GM13976 (cell line): ENCODE data around the gene IFITM10.

ENCODE experiments used
- DNase-seq: peaks from one replicate; pipeline ENCODE4 v3.0.0; 2012; ENCODE audit warnings: low spot score
- CTCF ChIP-seq: IDR thresholded peaks from 2 replicates; pipeline ENCODE4 v1.5.1; 2012; ENCODE audit warnings: borderline replicate concordance, mild to moderate bottlenecking; ENCODE audit not compliant: insufficient read depth; ENCODE audit errors: extremely low read depth, missing control alignments, control extremely low read depth
- in situ Hi-C: fragments of 300-500 bp; cut with MboI; formaldehyde crosslinking; loops from one replicate; pipeline ENCODE4 v1.12.0; 2022; ENCODE audit warnings: low sequenced_read_pairs, mixed read lengths, inconsistent platforms; ENCODE audit not compliant: unreplicated experiment

Gene IFITM10

GRCh38 chr11:1786466-1786865 lies 36.1 kb upstream of the IFITM10 start:
- no peak for DNase-seq
- in situ Hi-C loops = no loop called here
- no peak for TF ChIP-seq CTCF

DNA sequence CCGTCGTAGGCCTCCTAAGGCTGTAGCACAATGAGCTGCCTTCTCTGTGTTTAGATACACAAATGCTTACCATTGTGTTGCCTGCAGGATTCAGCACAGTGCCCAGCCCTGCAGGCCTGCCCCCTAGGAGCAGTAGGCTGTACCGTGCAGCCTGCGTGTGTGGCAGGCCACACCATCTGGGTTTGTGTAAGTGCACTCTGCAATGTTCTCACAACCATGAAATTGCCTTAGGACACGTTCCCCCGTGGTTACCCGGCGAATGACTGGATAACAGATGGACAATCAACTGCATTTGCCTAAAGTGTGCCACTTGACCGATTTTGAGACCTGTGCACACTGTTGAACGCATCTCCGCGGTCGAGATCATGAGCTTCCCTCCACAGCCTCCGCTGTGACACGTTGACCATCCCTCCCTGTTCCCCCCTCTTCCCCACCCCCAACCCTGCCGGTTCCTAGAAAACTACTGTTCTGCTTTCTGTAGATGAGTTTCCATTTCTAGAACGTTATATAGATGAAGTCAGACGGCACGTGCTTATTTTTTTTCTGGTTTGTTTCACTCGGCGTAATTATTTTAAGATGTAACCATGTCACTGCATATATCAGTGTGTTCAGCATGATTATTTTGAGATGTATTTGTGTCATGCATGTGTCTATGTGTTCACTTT lies 35.5 kb upstream of the IFITM10 start:
- no peak for DNase-seq
- in situ Hi-C loops = no loop called here
- TF ChIP-seq CTCF = no peak

GRCh38 chr11:1784761-1785650 lies 34.6 kb upstream of the IFITM10 start:
- no peak for DNase-seq
- TF ChIP-seq CTCF = no peak
- in situ Hi-C loops = no loop called here

- no peak for DNase-seq
- in situ Hi-C loops = no loop called here
- TF ChIP-seq CTCF = no peak
Measured at GRCh38 chr11:1783725-1784529, 33.5 kb upstream of the IFITM10 start.

DNA sequence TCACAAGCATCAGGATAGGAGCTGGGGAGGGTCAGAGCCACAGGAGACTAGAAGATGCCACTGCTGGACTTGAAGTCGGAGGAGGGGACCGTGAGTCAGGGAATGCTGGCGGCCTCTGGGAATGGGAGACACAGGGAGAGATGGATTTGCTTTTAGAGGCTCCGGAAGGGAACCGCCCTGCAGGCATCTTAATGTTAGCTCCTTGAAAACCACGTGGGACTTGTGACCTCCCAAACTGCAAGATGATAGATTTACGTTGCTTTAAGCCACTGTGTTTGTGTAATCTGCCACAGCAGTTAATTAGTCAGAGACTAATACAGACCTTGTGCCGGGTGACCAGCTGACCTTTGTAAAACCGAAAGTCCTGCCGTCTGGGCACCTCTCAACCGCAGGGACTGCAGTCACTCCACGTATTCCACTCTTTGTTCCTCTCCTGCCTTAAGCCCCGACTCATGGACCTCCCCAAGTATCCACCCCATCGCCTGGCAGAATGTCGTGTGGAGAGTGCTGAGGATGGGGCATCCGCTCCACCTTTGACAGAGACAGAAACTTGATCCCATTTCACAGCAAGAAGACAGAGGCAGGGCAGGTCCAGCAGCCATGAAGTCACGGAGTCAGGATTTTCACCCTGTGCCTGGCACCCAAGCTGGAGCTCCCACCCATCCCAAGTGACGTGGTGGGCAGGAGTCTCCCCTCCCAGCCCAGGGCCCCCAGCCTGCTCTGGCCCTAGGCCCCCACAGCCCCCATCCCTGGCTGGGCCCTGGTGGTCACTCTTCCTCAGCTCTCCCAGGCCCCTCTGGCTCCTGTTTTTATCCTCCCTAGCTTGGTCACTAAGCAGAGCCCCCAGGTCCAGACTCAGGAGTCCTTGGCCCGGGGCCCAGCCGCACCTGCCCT lies 32.7 kb upstream of the IFITM10 start:
- no peak for TF ChIP-seq CTCF
- in situ Hi-C loops = no loop called here
- peak; percentile 24 for DNase-seq
